ENCODE data around the gene LILRA5. TPM values are rescaled to one million over a fixed set of nuclear protein-coding genes. Genes with fewer than 3 reads are reported as not detected.
A peak's percentile ranks its signal among the peaks of the same experiment; 100 is the strongest.
"Not testable (repeated sequence)": the region's sequence is repeated elsewhere in the genome, so short reads cannot be mapped to it uniquely, and the experiment has no call there.

The LILRA5 gene
- total RNA-seq, 1 donor from 2014 or later = not detected

GRCh38 chr19:54325631-54326030 is 12.7 kb upstream of the LILRA5 start:
- Mint-ChIP-seq H3K4me3 (ENCODE audit: unreplicated experiment) (no peak overlapping the region), H3K27me3 (ENCODE audit: unreplicated experiment) (peaks cover 6% of the 10 kb centered on the region), H3K4me1 (ENCODE audit: low read depth, unreplicated experiment) (peaks cover 2% of the 10 kb centered on the region), H3K9me3 (ENCODE audit: unreplicated experiment) (peaks cover 9% of the 10 kb centered on the region), H3K36me3 (ENCODE audit: unreplicated experiment) (peaks cover 19% of the 10 kb centered on the region), H3K27ac (ENCODE audit: unreplicated experiment) (no peak overlapping the region)
- no peak for TF ChIP-seq CTCF (IDR thresholded peaks at IDR 0.05; ENCODE audit: partially characterized antibody, unreplicated experiment)
- no peak for DNase-seq

- Mint-ChIP-seq H3K27ac (ENCODE audit: unreplicated experiment) (no peak overlapping the region), H3K27me3 (ENCODE audit: unreplicated experiment) (peaks cover 6% of the 10 kb centered on the region), H3K36me3 (ENCODE audit: unreplicated experiment) (peaks cover 24% of the 10 kb centered on the region), H3K4me1 (ENCODE audit: low read depth, unreplicated experiment) (peaks cover 2% of the 10 kb centered on the region), H3K4me3 (ENCODE audit: unreplicated experiment) (no peak overlapping the region), H3K9me3 (ENCODE audit: unreplicated experiment) (peaks cover 9% of the 10 kb centered on the region)
- TF ChIP-seq CTCF (IDR thresholded peaks at IDR 0.05; ENCODE audit: partially characterized antibody, unreplicated experiment) = peak; percentile 83
- DNase-seq = no peak
Observed at GRCh38 chr19:54325194-54325621, 12.2 kb upstream of the LILRA5 start.

GRCh38 chr19:54324071-54324470 is 11.1 kb upstream of the LILRA5 start:
- H3K4me3 Mint-ChIP-seq (ENCODE audit: unreplicated experiment) = no peak overlapping the region
- no peak for DNase-seq
- H3K27ac Mint-ChIP-seq (ENCODE audit: unreplicated experiment) = no peak overlapping the region
- peaks cover 2% of the 10 kb centered on the region for H3K4me1 Mint-ChIP-seq (ENCODE audit: low read depth, unreplicated experiment)
- peaks cover 6% of the 10 kb centered on the region for H3K27me3 Mint-ChIP-seq (ENCODE audit: unreplicated experiment)
- H3K9me3 Mint-ChIP-seq (ENCODE audit: unreplicated experiment) = peaks cover 9% of the 10 kb centered on the region
- peaks cover 25% of the 10 kb centered on the region for H3K36me3 Mint-ChIP-seq (ENCODE audit: unreplicated experiment)
- TF ChIP-seq CTCF (IDR thresholded peaks at IDR 0.05; ENCODE audit: partially characterized antibody, unreplicated experiment) = peak; percentile 10

- not testable (repeated sequence) for H3K27ac Mint-ChIP-seq (ENCODE audit: unreplicated experiment); H3K4me1 Mint-ChIP-seq (ENCODE audit: low read depth, unreplicated experiment); H3K9me3 Mint-ChIP-seq (ENCODE audit: unreplicated experiment); H3K4me3 Mint-ChIP-seq (ENCODE audit: unreplicated experiment); H3K27me3 Mint-ChIP-seq (ENCODE audit: unreplicated experiment)
- TF ChIP-seq CTCF (IDR thresholded peaks at IDR 0.05; ENCODE audit: partially characterized antibody, unreplicated experiment) = peak; percentile 26
- peaks cover 20% of the 10 kb centered on the region for H3K36me3 Mint-ChIP-seq (ENCODE audit: unreplicated experiment)
- peak; percentile 47 for DNase-seq
Observed at GRCh38 chr19:54322934-54323333, 10.0 kb upstream of the LILRA5 start.

GRCh38 chr19:54322295-54322694 is 9.3 kb upstream of the LILRA5 start:
- H3K4me1 Mint-ChIP-seq (ENCODE audit: low read depth, unreplicated experiment); H3K4me3 Mint-ChIP-seq (ENCODE audit: unreplicated experiment); DNase-seq; H3K27me3 Mint-ChIP-seq (ENCODE audit: unreplicated experiment); H3K27ac Mint-ChIP-seq (ENCODE audit: unreplicated experiment): not testable (repeated sequence)
- Mint-ChIP-seq H3K36me3 (ENCODE audit: unreplicated experiment) (peaks cover 20% of the 10 kb centered on the region), H3K9me3 (ENCODE audit: unreplicated experiment) (peaks cover 12% of the 10 kb centered on the region)

Data from glutamatergic neuron (in vitro differentiated cells).